Effector memory CD4-positive, alpha-beta T cell (primary cell): ENCODE results near the gene EIF4E2.

Experiments
- DNase-seq, 3 donors: peaks; one replicate each; pipeline ENCODE4 v3.0.0-alpha.2; 2020
- H3K27ac ChIP-seq: 2 replicates; pipeline ENCODE4 v1.7.0; 2013; ENCODE audit warnings: mild to moderate bottlenecking, low read length, moderate library complexity; ENCODE audit not compliant: insufficient read depth, poor library complexity, severe bottlenecking
- H3K27me3 ChIP-seq: replicated peaks from 2 replicates; pipeline ENCODE4 v1.7.0; 2013; ENCODE audit warnings: mild to moderate bottlenecking, low read length; ENCODE audit not compliant: insufficient read depth, control insufficient read depth, poor library complexity, severe bottlenecking
- H3K36me3 ChIP-seq: 2 replicates; pipeline ENCODE4 v1.7.0; 2013; ENCODE audit warnings: mild to moderate bottlenecking, low read length, moderate library complexity; ENCODE audit not compliant: control insufficient read depth, insufficient read depth
- H3K4me1 ChIP-seq: 2 replicates; pipeline ENCODE4 v1.7.0; 2013; ENCODE audit warnings: low read length, mild to moderate bottlenecking; ENCODE audit not compliant: control insufficient read depth, insufficient read depth, poor library complexity, severe bottlenecking
- H3K4me3 ChIP-seq: 2 replicates; pipeline ENCODE4 v1.7.0; 2013; ENCODE audit warnings: low read length, low read depth, mild to moderate bottlenecking; ENCODE audit not compliant: insufficient read depth, poor library complexity, severe bottlenecking
- H3K9me3 ChIP-seq: 2 replicates; pipeline ENCODE4 v1.7.0; 2013; ENCODE audit warnings: mild to moderate bottlenecking, low read length, moderate library complexity; ENCODE audit not compliant: control insufficient read depth

The EIF4E2 gene

GRCh38 chr2:232521959-232522622, 28.4 kb upstream of the EIF4E2 start:
- peak; percentile 21 to 48 (median 30) for DNase-seq
- H3K4me3 ChIP-seq: peak overlapping the region; percentile 52
- H3K27me3 ChIP-seq: peaks cover 40% of the 10 kb centered on the region
- no peaks in the 10 kb centered on the region for H3K9me3 ChIP-seq
- peaks cover 27% of the 10 kb centered on the region for H3K4me1 ChIP-seq
- H3K36me3 ChIP-seq: no peaks in the 10 kb centered on the region
- no peak overlapping the region for H3K27ac ChIP-seq

GRCh38 chr2:232522623-232523401, 27.7 kb upstream of the EIF4E2 start:
- H3K27ac ChIP-seq: no peak overlapping the region
- no peak for DNase-seq
- H3K36me3 ChIP-seq: no peaks in the 10 kb centered on the region
- H3K4me3 ChIP-seq: peak overlapping the region; percentile 52
- peaks cover 40% of the 10 kb centered on the region for H3K27me3 ChIP-seq
- no peaks in the 10 kb centered on the region for H3K9me3 ChIP-seq
- peaks cover 27% of the 10 kb centered on the region for H3K4me1 ChIP-seq

- Histone ChIP-seq H3K36me3 (no peaks in the 10 kb centered on the region), H3K4me3 (no peak overlapping the region), H3K4me1 (peaks cover 27% of the 10 kb centered on the region), H3K27me3 (peaks cover 40% of the 10 kb centered on the region), H3K9me3 (no peaks in the 10 kb centered on the region), H3K27ac (no peak overlapping the region)
- no peak for DNase-seq
Observed at GRCh38 chr2:232523402-232523681, 27.1 kb upstream of the EIF4E2 start.

GRCh38 chr2:232523682-232524597, 26.5 kb upstream of the EIF4E2 start:
- Histone ChIP-seq H3K36me3 (no peaks in the 10 kb centered on the region), H3K27me3 (peaks cover 40% of the 10 kb centered on the region), H3K4me3 (peak overlapping the region; percentile 8), H3K4me1 (peaks cover 27% of the 10 kb centered on the region), H3K9me3 (no peaks in the 10 kb centered on the region), H3K27ac (no peak overlapping the region)
- no peak for DNase-seq

GRCh38 chr2:232524771-232525170, 25.7 kb upstream of the EIF4E2 start:
- DNase-seq: no peak
- H3K27ac ChIP-seq: no peak overlapping the region
- H3K36me3 ChIP-seq: no peaks in the 10 kb centered on the region
- H3K27me3 ChIP-seq: peaks cover 40% of the 10 kb centered on the region
- H3K9me3 ChIP-seq: no peaks in the 10 kb centered on the region
- H3K4me1 ChIP-seq: peaks cover 27% of the 10 kb centered on the region
- H3K4me3 ChIP-seq: no peak overlapping the region

GRCh38 chr2:232525199-232525598, 25.3 kb upstream of the EIF4E2 start:
- H3K4me1 ChIP-seq: peaks cover 27% of the 10 kb centered on the region
- peaks cover 40% of the 10 kb centered on the region for H3K27me3 ChIP-seq
- no peak for DNase-seq
- no peaks in the 10 kb centered on the region for H3K36me3 ChIP-seq
- H3K27ac ChIP-seq: no peak overlapping the region
- no peaks in the 10 kb centered on the region for H3K9me3 ChIP-seq
- H3K4me3 ChIP-seq: no peak overlapping the region

- no peaks in the 10 kb centered on the region for H3K9me3 ChIP-seq
- H3K36me3 ChIP-seq: no peaks in the 10 kb centered on the region
- DNase-seq: no peak
- H3K4me3 ChIP-seq: no peak within 1 kb of the TSS
- peaks cover 27% of the 10 kb centered on the region for H3K4me1 ChIP-seq
- peaks cover 40% of the 10 kb centered on the region for H3K27me3 ChIP-seq
- no peak within 1 kb of the TSS for H3K27ac ChIP-seq
Observed at GRCh38 chr2:232525791-232526371, 24.6 kb upstream of the EIF4E2 start, which contains the start of gene CHRND. CHRND (plus strand) TSS chr2:232526160; CDS start chr2:232526216, 56 bp downstream.

GRCh38 chr2:232526372-232526941, 24.0 kb upstream of the EIF4E2 start:
- Histone ChIP-seq H3K4me1 (peaks cover 27% of the 10 kb centered on the region), H3K36me3 (no peaks in the 10 kb centered on the region), H3K9me3 (no peaks in the 10 kb centered on the region), H3K27ac (no peak overlapping the region), H3K27me3 (peaks cover 37% of the 10 kb centered on the region), H3K4me3 (no peak overlapping the region)
- no peak for DNase-seq

- DNase-seq: no peak
- peaks cover 14% of the 10 kb centered on the region for H3K4me1 ChIP-seq
Observed at GRCh38 chr2:232527905-232528470, 22.5 kb upstream of the EIF4E2 start.

More at GRCh38 chr2:232527905-232528470, 22.5 kb upstream of the EIF4E2 start:
- Histone ChIP-seq H3K4me3 (no peak overlapping the region), H3K9me3 (no peaks in the 10 kb centered on the region), H3K27me3 (peaks cover 22% of the 10 kb centered on the region), H3K27ac (no peak overlapping the region), H3K36me3 (no peaks in the 10 kb centered on the region)
